HG03342 (cell line): ENCODE results near the gene MGRN1.

Experiments
- ATAC-seq: cut with Tn5 transposase; IDR thresholded peaks from one replicate; pipeline ENCODE4 v1.9.1; 2021; ENCODE audit warnings: mild to moderate bottlenecking, moderate library complexity; ENCODE audit not compliant: unreplicated experiment

MGRN1 gene

GRCh38 chr16:4695473-4696171, 71.0 kb downstream of the MGRN1 start:
- ATAC-seq, result no peak

DNA sequence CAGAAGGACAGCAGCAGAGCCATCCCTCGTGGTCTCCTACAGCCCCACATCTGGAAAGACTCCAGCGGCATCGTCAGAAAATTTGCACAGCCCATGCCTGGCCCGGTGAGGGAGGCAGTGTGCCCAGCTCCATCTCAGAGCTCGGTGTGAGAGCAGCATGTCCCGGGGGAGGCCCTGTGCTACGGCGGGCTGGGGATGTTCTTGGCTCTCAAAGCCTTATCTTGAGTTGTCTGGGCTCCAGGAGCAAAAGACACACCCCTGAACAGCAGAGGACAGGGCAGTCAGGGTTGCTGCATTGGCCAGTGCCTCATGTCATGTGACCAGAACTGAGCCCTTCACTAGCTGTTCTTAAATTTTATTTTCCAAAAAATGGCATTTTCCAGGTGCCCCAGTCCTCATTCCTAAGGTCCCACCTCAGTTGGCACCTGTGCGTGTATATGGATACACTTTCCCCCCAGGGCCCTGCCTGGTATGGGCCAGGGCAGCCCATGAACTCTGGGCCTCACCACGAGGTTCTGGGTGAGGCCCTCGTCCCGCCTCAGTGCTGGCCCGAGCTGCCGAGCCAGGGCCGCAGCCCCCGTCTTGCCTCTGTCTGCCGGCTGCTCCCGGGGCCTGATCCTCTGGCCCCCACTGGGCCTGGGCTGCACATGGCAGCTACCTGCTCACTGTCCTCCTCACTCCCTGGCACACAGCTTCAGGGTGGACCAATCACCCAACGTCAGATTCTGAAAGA, 71.7 kb downstream of the MGRN1 start:
- no peak for ATAC-seq

DNA sequence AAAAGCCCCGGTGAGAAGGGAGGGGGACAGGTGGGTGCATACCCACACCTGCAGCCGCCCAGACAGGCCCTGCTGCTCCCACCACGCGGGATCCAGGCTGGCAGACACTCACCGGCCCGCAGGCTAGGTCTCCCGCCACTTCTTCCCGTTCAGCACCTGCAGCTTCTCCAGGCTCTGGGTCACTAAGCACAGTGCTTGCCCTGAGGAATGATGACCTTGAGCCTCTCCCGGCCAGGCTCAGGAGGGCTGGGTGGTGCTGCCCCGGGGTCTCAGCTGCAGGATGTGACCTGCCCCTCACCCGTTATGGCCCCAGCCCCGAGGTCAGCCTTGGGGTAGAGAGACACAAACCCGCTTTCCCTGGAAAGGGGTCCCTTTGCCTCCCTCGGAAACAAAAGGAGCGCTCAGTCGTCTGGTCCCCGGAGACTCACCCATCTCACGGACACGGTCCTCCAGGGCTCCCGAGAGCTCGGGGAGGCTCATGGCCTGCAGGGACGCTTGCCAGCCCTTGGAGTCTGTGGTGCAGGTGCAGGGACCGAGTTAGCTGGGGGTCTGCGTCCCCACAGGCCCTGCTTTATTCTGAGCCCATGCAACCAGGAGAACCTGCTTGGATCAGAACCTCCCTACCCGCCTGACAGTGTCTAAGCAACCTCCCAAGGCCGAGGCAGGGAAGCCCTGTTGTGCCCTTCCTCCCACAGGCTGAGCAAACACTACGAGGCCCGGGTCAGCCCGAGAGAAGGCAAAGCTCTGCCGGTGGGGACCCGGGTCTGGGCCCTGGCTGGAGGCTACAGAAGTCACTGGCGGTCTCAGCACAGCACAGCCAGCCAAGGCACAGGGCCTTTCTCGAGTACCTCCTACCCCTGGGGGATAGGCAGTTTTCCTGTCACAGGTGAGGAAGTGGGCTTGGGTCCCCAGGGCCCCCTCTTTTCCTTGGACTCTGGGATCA, 72.5 kb downstream of the MGRN1 start:
- no peak for ATAC-seq

DNA sequence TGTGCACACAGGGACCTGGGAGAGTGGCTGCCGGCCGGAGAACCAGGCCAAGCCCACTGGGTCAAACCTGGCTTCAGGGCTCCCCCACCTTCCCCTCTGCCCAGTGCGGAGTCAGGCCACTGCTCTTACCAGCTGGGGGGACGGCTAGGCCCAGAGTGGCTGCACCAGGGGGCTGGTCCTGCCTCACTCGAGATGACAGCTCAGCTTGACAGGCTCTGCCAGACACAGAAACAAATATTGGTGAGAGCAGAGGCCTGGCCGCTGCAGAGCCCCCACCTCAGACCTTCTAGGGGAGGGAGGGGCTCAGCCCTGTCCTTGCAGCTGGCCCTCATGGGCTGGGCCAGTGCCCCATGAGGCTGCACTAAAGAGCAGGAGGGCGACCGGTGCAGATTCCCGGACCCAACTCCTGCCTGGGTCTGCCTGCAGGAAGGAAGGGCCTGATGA, 73.2 kb downstream of the MGRN1 start:
- no peak for ATAC-seq

GRCh38 chr16:4698321-4699045, 73.9 kb downstream of the MGRN1 start:
- ATAC-seq, result no peak

GRCh38 chr16:4699046-4699556, 74.5 kb downstream of the MGRN1 start:
- no peak for ATAC-seq

DNA sequence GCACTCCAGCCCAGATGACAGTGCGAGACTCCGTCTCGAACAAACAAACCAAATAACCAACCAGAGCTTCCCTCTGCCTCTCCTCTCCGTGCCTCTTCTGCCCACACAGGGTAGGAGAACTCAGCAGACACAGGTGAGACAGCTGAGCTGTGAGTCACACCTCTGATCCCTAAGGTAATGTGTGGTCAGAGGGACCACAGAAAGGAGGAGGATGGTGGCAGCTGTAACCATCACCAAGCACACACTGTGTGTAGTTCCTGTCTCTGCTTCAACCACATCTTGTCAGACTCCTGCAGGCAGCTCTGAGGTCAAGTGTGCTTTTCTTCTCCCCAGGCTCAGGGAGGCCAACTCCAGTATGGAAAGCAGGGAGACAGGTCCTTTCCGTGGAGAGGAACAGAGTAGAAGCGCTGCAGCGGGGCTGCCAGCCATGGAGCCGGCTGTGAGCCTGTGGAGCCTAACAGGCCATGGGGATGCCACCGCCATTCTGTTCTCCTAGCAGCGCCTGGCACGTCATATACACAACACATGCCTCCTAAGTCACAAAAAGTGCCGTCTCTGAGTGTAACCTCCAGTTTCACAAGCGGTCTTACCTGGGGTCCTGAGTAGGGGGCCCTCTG, 75.9 kb downstream of the MGRN1 start:
- ATAC-seq, result no peak

GRCh38 chr16:4700997-4701743, 76.5 kb downstream of the MGRN1 start:
- ATAC-seq, result no peak

GRCh38 chr16:4701791-4702465, 77.3 kb downstream of the MGRN1 start:
- no peak for ATAC-seq

- no peak for ATAC-seq
These were observed 77.8 kb downstream of the MGRN1 start for GRCh38 chr16:4702466-4702808.

- ATAC-seq, result no peak
These were observed 79.3 kb downstream of the MGRN1 start for GRCh38 chr16:4703906-4704305.

DNA sequence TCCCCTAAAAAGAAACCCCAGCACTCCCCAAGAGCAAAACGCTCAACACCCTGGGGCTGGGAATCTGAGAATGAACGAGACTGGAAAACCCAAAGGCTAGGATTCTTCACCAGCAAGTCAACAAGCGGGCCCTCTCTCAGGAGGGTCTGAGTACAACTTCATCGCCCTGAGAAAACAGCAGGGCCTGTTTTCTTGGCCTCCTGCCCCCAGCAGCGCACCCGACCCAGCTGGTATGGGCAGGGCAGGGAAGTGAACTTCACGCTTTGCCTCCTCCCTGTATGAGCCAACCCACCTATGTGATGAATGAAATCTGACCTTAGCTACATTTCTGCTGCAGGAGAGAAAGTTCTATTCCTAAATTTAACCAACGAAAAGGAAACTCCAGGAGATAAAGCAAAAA, 79.9 kb downstream of the MGRN1 start:
- no peak for ATAC-seq

DNA sequence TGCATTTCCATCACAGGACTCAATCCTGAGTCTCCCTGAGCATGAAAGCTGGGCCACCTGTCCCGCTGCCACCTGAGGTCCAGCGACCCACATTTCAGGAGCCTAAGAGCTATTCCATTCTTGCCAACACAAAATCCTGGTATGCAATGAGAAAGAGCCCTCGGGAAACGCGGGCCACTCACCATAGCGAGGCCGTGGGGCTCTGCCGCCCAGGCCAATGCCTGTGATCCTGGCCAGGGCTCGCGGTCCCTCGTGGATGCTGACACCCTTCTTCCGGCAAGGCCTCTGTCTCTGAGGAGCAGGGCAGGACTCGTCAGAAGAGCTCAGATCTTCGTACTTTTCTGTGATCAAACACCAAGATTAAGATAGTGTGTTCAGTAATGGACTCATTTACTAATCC, 80.3 kb downstream of the MGRN1 start:
- no peak for ATAC-seq

- ATAC-seq, result no peak
These were observed 82.2 kb downstream of the MGRN1 start for GRCh38 chr16:4706871-4707270.

GRCh38 chr16:4709481-4709880, 84.9 kb downstream of the MGRN1 start:
- ATAC-seq, result no peak

DNA sequence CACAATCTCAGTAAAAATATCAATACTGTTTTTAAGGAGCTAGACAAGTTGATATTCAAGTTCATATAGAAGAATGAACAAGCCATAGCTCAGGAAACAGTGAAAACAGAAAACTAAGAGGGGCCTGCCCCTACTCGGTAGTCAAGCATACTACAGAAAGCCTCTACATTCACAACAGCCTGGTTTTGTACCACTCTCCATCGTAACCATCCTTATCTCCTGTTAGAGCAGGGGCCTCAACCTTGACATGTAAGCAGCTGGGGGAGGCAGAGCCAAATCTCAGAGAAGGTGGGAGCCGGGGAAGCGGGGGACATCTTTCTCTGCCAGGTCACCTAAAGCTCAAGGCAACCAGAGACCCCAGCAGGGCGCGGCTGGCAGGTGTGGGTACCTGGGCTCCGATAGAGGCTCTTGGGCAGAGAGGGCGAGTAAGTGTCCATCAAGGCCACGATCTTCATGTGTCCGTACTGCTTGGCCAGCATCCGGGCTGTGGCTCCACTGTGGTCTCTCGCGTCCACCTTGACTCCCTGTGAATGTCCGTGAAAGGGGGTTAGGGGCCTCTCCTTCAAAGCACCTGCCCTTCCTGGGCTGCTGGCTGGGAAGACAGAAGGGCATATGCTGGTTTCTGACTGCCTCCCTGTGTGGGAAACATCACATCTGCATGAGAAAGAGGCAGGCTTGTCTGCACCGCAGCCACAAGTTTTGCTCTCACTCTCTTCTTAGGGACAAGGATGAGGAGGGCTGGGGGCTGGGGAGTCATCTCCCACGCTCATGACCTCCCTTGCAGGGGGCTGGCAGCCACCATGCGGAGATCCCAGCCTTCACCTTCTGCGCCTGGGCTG, 89.3 kb downstream of the MGRN1 start:
- no peak for ATAC-seq

- ATAC-seq, result no peak
These were observed 90.4 kb downstream of the MGRN1 start for GRCh38 chr16:4714996-4715395.

GRCh38 chr16:4718466-4718865, 93.8 kb downstream of the MGRN1 start:
- no peak for ATAC-seq
